ENCODE data around the gene STIM2.

GRCh38 chr4:27007507-27007906, 146.9 kb downstream of the STIM2 start:
- no peak for TF ChIP-seq CTCF (conservative IDR thresholded peaks at IDR 0.05)
- TF ChIP-seq ZFX (IDR thresholded peaks at IDR 0.05), result no peak

Data from C4-2B (cell line).